Glutamatergic neuron (in vitro differentiated cells): Measurements from ENCODE around the gene PANX2. TPM values are rescaled to one million over a fixed set of nuclear protein-coding genes. Genes with fewer than 3 reads are reported as not detected.

Experiments
- DNase-seq: peaks from one replicate; pipeline ENCODE4 v3.0.0; 2022
- H3K27ac Mint-ChIP-seq: one replicate; pipeline ENCODE4 v1.8.0; 2020; ENCODE audit warnings: mild to moderate bottlenecking, mixed read lengths, inconsistent platforms; ENCODE audit not compliant: unreplicated experiment
- H3K27me3 Mint-ChIP-seq: one replicate; pipeline ENCODE4 v1.8.0; 2020; ENCODE audit warnings: mild to moderate bottlenecking, moderate library complexity, mixed read lengths, inconsistent platforms; ENCODE audit not compliant: unreplicated experiment
- H3K36me3 Mint-ChIP-seq: one replicate; pipeline ENCODE4 v1.8.0; 2020; ENCODE audit warnings: mild to moderate bottlenecking, mixed read lengths, inconsistent platforms; ENCODE audit not compliant: unreplicated experiment
- H3K4me1 Mint-ChIP-seq: one replicate; pipeline ENCODE4 v1.8.0; 2020; ENCODE audit warnings: mild to moderate bottlenecking, low read depth, mixed read lengths, inconsistent platforms; ENCODE audit not compliant: unreplicated experiment
- H3K4me3 Mint-ChIP-seq: one replicate; pipeline ENCODE4 v1.8.0; 2020; ENCODE audit warnings: mild to moderate bottlenecking, mixed read lengths, inconsistent platforms; ENCODE audit not compliant: unreplicated experiment
- H3K9me3 Mint-ChIP-seq: one replicate; pipeline ENCODE4 v1.8.0; 2020; ENCODE audit warnings: mild to moderate bottlenecking, moderate library complexity, mixed read lengths, inconsistent platforms; ENCODE audit not compliant: unreplicated experiment
- CTCF ChIP-seq: fragments of 200-600 bp; sonication (generic); IDR thresholded peaks from one replicate; pipeline ENCODE4 v1.5.0; 2021; ENCODE audit not compliant: partially characterized antibody, unreplicated experiment
- total RNA-seq: library from RNA; stranded (reverse); fragmentation: NEBNext Ultra II Directional; extraction: Animal tissue kit (Norgen Biotek cat#: 25700); gene quantifications from one replicate; pipeline ENCODE4 v1.2.1, GENCODE V29; 2021; ENCODE audit not compliant: unreplicated experiment

PANX2 gene
- total RNA-seq, 1 donor from 2014 or later: 1.8 TPM

GRCh38 chr22:50213263-50213662 is 42.7 kb downstream of the PANX2 start:
- peaks cover 10% of the 10 kb centered on the region for H3K9me3 Mint-ChIP-seq
- peaks cover 3% of the 10 kb centered on the region for H3K4me1 Mint-ChIP-seq
- DNase-seq: no peak
- peaks cover 22% of the 10 kb centered on the region for H3K36me3 Mint-ChIP-seq
- peaks cover 20% of the 10 kb centered on the region for H3K27me3 Mint-ChIP-seq
- no peak for TF ChIP-seq CTCF
- peak overlapping the region; percentile 30 for H3K4me3 Mint-ChIP-seq
- H3K27ac Mint-ChIP-seq: no peak overlapping the region

GRCh38 chr22:50215297-50216054 is 44.9 kb downstream of the PANX2 start:
- Mint-ChIP-seq H3K27me3 (peaks cover 20% of the 10 kb centered on the region), H3K9me3 (peaks cover 10% of the 10 kb centered on the region), H3K4me1 (no peaks in the 10 kb centered on the region), H3K4me3 (no peak overlapping the region), H3K27ac (no peak overlapping the region), H3K36me3 (peaks cover 18% of the 10 kb centered on the region)
- TF ChIP-seq CTCF: no peak
- no peak for DNase-seq

GRCh38 chr22:50216055-50216683 is 45.6 kb downstream of the PANX2 start:
- Mint-ChIP-seq H3K27me3 (peaks cover 20% of the 10 kb centered on the region), H3K36me3 (peaks cover 18% of the 10 kb centered on the region), H3K27ac (no peak overlapping the region), H3K4me3 (no peak overlapping the region), H3K9me3 (peaks cover 13% of the 10 kb centered on the region), H3K4me1 (no peaks in the 10 kb centered on the region)
- no peak for TF ChIP-seq CTCF
- no peak for DNase-seq

GRCh38 chr22:50216684-50217520 is 46.4 kb downstream of the PANX2 start:
- no peak for TF ChIP-seq CTCF
- Mint-ChIP-seq H3K4me3 (no peak overlapping the region), H3K4me1 (no peaks in the 10 kb centered on the region), H3K36me3 (peaks cover 18% of the 10 kb centered on the region), H3K9me3 (peaks cover 13% of the 10 kb centered on the region), H3K27me3 (peaks cover 17% of the 10 kb centered on the region), H3K27ac (no peak overlapping the region)
- peak; percentile 16 for DNase-seq
